HL-60 (cell line): ENCODE results near the gene SOX10.
A peak's percentile ranks its signal among the peaks of the same experiment; 100 is the strongest.

ENCODE experiments used
- POLR2AphosphoS5 ChIP-seq: IDR thresholded peaks from 2 replicates; pipeline ENCODE4 v1.6.1; 2012; ENCODE audit warnings: low read depth
- REST ChIP-seq: IDR thresholded peaks from 2 replicates; pipeline ENCODE4 v1.6.1; 2012; ENCODE audit warnings: low read depth; ENCODE audit not compliant: insufficient replicate concordance

GRCh38 chr22:37953437-37954179, 30.7 kb downstream of the SOX10 start, which contains the start of the genes C22orf23 and POLR2F:
- TF ChIP-seq POLR2AphosphoS5 (peak; percentile 77), REST (no peak)
